Fibroblast of skin of left biceps (primary cell): Measurements from ENCODE around the gene ARMC9.
"Not testable (repeated sequence)": the region's sequence is repeated elsewhere in the genome, so short reads cannot be mapped to it uniquely, and the experiment has no call there.

ENCODE experiments used
- DNase-seq, 2 experiments: peaks; one replicate each; pipeline ENCODE4 v3.0.0-alpha.2; 2013; ENCODE audit warnings: low read depth in 2 of 2

Gene ARMC9

DNA sequence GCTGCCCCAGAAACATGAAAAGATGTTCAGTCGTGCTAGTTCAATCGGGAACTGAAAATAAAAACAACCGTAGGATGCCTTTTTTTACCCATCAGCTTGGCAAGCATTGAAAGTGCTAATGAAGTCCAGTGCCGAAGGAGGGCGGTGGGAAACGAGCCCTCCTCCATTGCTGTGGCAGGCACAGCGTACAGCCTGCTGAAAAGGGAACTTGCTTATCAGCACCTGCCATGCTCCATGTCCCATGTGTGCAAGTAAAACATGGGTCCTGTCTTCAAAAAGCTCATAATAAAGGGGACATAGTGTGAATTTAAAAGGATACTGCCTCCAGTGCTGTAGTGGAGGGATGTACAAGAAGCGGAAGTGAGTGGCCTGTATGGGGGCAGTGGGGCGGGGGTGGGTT lies 82.4 kb downstream of the ARMC9 start:
- no peak for DNase-seq

DNA sequence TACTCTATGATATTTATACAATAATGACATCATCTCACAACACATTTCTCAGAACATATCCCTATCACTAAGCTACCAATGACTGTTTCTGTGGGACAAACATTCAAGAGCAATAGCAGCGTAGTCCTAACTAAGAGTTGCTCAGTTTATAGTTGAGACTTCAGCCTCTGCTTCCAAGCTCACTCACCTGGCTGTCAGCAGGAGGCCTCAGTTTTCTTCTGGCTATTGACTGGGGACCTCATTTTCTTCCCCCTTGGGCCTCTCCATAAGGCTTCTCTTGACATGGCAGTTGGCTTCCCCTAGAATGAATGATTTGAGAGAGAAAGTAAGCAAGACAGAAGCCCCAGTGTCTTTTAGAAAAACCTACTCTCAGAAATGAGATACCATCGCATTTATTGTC lies 85.9 kb downstream of the ARMC9 start:
- no peak for DNase-seq

DNA sequence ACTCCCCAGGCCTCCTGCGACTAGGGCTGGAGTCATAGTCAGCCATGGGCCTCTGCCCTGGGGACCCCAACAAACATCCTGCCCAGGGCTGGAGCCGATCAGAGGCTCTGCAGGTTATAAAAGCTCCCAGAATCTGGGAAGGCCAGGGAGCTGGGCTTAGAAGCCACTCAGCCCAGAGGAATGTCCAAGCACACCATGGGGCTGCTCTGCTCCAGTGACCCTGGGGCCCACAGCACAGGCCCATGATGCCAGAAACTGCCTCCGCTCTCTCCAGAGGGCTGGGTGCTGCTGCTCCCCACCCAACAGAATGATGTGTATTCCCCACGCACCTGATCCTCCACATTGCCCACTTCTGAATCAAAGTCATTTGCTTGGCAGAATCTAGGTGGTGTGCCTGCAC lies 88.5 kb downstream of the ARMC9 start:
- no peak for DNase-seq

DNA sequence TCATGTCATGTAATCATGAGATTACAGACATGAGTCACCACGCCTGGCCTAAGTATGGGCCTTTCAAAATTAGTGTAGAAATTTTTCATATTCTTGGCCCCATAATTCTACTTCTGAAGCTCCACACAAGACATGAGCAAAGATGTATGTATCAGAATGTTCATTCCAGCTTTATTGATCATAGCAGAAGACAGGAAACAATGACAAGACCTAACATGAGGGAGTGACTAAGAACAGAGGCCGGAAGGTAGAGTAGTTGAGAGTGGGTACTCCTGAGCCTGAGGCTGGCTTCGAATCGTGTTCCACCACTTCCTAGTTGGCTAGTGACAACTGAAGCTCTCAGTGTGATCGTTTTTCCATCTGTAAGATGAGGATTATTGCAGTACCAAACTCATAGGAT lies 89.3 kb downstream of the ARMC9 start:
- DNase-seq: no peak

DNA sequence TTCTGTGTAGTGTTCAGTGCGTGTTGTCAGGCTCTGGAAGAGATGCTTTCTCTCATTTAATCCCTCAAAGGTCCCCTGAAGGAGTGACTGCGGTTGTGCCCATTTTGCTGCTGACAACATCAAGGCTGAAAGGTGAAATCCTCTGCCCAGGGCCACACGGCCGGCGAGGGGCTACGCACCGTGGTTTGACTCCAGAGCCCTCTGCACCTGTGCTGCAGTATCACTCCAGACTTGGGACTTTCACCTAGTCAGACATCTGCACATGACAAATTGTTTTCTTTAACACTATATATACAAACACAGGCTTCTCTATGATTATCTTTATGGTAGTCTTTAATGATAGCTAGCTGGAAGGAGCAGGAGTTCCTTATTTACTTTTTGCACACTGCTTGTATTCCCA lies 90.2 kb downstream of the ARMC9 start:
- no peak for DNase-seq

DNA sequence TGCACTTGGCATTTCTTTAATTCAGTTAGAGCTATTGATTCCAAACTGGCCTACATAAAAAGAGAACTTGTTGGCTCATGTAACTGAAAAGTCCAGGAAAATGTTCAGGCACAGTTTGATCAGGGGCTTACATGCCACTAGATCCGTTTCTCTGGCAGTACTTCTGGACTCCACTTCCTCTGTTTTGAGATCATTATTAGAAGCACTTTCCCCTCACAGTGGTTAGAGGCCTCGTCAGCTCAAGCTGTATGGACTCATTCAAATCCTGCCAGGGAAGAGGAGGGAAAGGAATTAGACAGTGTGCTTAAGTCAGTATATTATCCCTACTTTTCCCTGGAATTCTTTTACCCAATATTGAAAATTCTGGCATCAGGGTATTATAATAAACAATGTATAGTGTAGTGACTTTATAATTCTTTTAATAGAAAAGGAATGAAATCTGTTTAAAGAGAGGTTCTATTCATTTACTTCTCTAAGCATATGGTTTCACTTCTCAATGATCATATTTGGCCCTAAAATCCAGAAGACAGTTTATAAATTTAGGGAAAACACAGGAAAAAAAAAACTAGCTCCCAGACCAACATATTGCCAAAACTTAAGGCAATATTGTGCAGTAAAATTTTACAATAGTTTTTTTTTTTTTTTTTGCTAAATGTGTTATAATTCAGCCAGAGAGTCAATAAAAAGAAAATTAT lies 92.0 kb downstream of the ARMC9 start:
- DNase-seq: no peak

DNA sequence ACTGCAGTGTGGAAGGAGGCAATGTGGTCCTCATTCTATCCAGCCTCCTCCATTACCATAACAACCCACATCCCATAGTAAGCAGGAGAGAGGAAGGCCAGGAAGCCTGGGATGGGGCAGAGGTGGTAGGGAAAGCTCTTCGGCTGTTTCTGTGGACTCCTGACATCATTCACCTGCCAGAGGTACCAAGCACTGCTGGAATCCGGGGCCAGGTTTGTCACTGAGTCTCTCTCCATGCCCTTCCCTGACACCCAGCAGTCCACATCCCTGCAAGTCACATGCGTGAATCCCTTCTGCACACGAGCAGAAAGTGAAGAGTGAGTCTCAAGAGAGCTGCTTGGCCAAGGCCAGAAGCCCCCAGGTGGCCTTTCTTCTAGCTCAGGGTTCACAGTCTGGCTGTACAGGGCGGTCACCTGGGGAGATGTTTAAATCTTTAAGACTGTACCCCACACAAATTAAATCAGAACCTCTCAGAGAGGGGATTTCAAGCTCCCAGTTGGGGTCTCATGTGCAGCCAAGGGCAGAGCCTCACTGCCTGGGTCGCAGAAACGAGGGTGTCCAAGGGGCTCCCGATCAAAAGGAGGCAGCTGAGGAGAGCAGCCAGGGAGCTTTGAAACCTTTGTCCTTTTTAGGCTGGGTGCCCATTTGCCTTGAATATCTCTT lies 94.2 kb downstream of the ARMC9 start:
- no peak for DNase-seq

DNA sequence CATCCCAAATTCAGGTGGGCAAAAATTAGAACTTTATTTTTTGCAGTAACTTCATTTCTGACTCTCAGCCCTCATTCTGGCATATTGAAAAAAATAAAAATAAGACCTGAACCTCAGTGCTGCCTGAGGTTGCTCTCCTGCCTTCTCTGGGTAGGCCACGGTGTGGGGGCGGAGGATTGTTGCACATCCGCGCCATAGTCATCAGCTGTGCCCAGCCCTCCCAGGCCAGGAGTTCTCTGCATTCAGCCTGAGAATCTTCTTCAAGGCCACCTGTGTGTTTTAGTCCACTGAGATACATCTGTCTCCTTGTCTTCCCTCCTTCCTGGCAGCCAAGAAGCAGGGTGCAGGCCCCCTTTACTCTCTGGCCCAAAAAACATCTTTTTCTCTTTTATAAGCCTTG lies 94.7 kb downstream of the ARMC9 start:
- DNase-seq: no peak

DNA sequence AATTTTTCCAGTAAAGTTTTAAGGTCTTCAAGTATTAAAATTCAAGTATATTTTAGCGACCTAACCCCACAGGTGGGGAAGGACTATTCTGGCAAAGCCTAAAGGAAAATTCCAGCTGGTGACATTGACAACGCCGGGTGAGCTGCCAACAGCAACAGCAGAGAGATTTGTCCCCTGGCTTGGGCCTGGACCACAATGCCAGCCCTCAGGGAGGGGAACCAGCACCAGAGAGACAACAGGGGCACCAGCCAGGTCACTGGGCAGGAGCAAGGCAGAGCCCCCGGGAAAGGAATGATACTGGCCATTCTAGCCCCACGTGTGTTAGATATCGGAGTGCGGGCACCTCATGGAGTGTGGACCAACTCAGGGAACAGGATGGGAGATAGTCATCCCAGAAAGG lies 95.7 kb downstream of the ARMC9 start:
- no peak for DNase-seq

DNA sequence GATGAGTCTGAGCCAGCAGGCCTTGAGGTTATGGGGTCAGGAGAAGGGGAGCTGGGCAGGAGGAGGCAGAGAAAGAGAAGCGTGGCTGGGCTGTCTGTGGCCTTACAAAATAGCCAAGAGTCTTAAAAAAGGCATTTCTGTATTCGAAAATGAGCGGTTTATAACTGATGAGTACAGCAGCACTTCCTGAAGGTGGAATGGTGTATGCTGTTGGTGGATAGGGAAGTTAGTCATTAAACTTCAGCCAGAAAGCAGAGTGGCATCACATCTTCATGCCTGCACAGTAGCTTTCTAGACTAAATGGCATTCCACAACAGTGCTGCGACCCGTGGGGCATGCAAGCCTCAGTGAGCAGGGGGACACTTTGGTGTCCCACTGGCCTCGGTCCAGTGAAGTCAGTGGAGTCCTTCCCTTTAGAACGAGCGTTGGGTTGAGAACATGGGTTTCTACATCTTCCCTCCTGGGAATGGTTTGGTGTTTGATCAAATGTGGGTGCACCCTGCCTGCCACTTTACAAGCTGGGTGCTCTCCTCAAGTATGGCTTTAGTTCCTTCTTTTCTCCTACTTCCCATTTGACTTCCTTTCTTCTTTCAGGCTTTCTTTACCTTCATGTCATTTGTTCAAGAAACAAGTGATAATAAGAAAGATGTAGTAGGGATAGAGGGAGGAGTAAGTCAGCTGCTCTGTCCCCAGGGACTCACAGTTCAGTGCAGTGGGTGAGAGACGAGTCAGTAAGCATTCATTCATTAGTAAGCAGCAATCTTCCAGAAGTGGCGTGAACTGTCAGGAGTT lies 96.3 kb downstream of the ARMC9 start:
- no peak for DNase-seq

DNA sequence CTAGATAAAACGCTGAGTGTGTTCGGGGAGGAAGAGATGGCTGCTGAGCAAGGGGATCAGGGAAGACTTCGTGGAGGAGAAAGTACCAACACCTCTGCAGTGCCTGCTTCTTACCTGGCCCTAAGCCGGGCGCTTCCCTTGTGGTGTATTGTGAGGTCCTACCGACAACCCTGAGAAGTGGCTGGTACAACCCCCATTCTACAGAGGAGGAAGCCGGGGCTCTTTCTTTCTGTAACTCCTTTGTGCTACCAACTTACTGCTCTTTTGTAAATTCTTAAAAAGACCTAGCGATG lies 96.9 kb downstream of the ARMC9 start:
- DNase-seq: no peak

DNA sequence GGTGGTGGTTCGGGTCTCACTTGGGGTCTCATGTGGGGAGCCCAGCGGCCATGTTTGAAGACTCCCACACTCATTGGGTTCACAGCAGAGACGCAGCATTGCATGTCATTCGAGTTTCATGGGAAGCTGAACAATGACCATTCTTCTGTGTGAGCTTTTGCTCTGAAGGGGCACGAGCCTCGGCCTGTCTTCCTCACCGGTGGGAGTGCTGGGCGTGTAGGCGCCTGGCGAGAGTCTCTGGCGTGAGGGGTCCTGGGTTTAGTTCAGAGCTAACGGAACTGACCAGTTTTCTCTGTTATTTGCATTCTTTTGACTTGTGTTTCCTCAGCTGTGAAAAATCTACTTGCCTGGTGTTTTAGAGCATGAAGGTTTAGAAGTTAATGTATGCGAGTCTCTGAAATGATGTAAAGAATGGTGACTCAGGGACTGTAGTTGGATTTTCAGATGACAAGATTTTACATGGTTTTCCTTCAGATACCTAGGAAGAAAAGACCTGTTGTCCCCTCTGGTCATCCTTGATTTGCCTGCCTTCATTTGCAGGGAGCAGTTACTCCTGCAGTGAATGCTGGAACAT lies 98.1 kb downstream of the ARMC9 start:
- no peak for DNase-seq

DNA sequence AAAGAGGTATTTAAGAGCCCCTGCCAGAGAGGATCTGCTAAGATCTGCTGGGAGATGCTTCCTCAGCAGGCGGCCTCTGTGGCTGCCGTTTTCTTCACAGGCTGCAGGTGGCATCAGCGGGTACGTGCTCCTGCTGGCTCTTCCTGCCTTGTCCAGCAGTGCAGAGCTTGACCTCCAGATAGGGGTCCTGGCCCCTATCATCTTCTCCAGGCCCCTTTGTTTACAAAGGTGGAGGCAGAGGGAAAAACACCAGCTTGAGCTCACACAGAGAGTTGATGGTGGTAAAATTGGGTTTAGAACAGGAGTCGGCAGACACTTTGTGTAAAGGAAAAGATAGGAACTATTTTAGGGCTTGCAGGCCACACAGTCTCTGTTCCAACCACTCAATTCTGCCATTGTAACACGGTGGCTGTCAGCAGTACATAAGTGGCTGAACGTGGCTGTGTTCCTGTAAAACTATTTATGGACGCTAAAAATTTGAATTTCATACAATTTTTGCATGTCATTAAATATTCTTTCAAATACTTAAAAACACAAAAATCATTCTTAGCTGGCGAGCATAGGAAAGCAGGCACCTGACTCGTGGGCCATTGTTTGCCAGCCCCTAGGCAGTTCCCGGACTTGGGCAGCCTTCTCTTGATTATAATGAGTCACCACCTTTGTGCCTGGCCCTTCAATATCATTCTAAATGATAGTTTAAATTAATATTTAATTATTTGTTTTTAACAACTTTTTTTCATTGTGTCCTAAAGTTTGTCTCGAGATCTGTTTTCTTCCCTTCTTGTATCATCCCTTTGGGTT lies 98.9 kb downstream of the ARMC9 start:
- no peak for DNase-seq

DNA sequence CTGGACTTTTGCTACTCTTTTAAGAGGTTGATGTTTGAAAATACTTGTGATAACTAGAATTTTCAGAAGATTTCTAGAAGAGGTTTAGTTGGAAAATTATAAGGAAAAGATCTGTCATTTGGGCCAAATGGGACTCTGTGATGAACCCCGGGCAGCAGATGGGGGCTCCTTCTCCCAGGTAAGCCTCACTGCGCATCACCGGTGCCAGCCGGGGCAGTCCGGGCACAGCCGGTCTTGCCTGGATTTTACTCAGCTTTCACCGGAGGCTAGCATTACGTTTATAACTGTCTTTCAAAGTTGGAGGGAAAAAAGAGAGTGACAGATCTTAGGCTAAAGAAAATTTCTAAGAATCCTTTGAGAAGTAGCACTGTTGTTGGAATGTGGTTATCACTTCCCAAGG lies 99.7 kb downstream of the ARMC9 start:
- DNase-seq: no peak

DNA sequence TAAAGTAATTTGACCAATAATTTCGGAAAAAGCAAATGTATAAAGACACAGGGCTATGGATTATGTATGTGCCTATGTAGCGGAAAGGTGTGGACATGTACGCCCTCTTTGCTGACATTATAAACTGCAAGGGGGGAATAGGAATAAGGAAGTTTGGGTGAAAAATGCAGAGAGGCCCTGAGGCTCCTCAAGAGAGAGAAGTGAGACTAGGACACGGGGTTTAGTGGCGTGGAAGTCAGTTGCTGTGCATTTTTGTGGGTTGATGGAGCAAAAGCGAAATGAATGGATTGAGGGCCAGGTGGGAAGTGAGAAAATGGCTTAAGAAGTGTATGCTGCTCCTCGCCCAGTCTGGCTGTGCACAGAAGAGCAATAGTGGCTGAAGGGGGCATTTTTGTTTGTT lies 100.8 kb downstream of the ARMC9 start:
- DNase-seq: no peak

DNA sequence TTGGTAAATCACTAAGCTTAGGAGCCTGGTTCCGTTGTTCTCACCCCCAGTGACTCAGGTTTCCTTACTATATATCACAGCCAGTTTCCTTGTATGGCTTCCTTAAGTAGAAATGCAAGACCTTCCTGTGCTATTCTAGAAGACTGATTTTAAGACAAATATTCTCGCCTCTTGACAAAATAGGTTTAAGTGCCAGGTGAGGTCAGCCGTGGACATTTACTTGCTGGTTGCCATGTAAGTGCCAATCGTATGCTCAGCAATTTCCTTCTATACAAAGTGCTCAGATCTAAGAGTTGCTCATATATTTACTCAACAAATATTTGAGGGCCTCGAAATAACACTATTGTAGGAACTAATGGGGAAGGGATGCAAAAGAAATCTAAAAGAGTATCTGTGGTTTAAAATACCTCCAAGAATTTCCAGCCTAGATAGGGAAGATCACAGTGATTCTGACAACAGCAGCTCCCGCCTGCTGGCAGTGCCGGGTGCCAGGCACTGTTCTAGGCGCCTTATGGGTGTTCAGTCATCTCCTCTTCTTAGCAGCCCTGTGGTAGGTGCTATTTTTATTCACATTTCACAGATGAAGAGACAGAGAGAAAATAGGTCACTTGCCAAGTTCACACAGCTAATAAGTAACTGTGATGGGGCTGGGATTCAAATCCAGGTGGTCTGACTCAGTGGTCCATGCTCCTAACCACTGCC lies 101.7 kb downstream of the ARMC9 start:
- DNase-seq: no peak

DNA sequence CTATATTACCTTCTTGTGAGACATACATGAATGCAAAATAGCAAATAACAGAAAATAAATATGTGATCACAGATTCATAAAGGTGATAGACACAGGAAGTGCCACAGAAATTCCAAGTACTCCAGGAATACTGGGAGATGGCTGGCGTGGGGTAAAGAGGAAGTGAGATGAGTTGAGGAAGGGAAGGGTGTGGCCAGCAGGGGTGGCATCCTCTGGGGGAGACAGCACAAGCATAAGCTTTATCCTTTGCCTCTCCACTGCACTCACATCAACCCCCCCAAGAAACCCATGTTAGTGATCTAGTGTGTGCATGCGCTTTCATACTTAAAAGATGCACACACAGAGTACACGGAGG lies 102.3 kb downstream of the ARMC9 start:
- no peak for DNase-seq

DNA sequence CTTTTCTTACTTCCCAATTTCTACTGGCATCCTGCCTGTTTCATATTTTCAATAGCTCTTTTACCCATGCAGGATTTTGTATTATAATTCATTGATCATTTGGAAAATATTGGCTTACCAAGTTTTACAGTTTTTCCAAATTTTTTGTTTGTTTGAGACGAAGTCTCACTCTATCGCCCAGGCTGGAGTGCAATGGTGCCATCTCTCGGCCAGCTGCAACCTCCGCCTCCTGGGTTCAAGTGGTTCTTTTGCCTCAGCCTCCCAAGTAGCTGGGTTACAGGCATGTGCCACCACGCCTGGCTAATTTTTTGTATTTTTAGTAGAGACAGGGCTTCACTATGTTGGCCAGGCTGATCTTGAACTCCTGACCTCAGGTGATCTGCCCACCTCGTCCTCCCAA lies 105.8 kb downstream of the ARMC9 start:
- not testable (repeated sequence) for DNase-seq

DNA sequence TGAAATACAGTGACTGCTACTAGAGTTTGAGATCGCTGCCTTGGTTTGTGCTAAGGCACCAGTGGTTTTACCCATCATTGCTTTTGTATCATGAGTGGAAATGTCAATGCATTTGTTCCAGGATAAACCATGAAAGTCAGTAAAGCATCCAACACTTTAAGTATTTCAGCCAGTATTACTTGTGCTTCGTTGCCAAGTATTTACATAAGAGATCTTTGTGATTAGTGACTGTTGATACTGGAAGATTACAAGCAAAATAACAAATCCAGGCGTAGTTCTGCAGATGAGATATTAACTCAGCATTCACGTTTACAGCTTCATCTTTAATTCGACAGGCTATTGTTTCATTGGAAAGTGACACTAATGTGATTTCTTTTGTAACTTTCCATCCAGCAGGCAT lies 106.8 kb downstream of the ARMC9 start:
- no peak for DNase-seq

DNA sequence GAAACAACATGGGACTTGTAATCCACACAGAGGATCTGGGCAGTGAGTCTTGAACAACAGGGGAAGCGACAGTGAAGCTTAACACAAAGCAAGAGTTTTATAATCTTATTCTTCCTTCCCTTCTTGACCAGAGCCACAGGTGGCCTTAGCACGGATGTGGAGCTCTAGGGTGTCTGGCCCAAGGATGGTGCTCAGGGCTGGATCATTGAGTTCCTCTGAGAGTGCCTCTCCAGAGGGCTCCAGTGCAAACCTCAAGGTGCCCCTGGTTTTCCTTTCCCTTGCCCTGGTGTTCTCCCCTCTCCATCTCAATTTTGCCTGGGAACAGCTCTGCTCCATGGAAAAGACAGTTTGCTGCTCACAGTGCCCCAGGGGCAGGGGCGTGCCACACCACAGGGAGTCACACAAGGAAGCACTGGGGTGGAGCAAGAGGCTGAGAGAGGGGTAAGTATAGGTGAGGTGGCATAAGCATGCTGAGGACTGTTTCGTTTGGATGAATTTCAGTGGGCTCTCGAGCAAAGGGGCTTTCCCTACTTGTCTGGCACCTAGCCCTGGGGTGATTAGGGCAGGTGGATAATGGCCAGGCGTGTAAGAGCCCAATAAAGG lies 108.5 kb downstream of the ARMC9 start:
- DNase-seq: no peak

DNA sequence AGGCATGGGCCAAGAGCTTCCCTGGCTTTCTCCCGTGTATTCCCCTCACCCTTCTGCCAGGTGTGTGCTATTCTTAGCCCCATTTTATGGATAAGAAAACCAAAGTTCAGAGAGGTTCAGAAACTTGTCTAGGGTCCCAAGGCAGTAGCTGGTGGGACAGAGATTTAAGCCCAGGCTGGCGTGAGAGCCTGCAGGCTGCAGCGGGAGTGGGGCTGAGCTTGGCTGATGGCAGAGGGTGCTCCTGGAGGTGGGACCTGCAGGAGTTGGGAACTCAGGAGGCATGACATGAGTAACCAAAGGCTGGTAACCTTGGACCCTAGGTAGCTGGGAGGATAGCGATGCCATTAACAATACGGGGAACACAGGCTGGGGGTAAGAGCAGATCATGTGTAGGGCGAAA lies 109.8 kb downstream of the ARMC9 start:
- DNase-seq: no peak
